ENCODE data around the gene GOLGA7B.

Gene GOLGA7B

GRCh38 chr10:97895915-97896314 is 46.3 kb downstream of the GOLGA7B start:
- no peak for DNase-seq

- DNase-seq, result no peak
These were observed 47.2 kb downstream of the GOLGA7B start for GRCh38 chr10:97896756-97897358.

GRCh38 chr10:97898429-97898828 is 48.8 kb downstream of the GOLGA7B start:
- no peak for DNase-seq

GRCh38 chr10:97901381-97901780 is 51.7 kb downstream of the GOLGA7B start:
- DNase-seq, result no peak

GRCh38 chr10:97903128-97904017 is 53.7 kb downstream of the GOLGA7B start:
- DNase-seq, result no peak

GRCh38 chr10:97904018-97904381 is 54.4 kb downstream of the GOLGA7B start:
- no peak for DNase-seq

GRCh38 chr10:97904576-97904975 is 54.9 kb downstream of the GOLGA7B start:
- DNase-seq, result no peak

GRCh38 chr10:97905276-97905675 is 55.6 kb downstream of the GOLGA7B start:
- DNase-seq, result no peak

GRCh38 chr10:97907211-97907610 is 57.6 kb downstream of the GOLGA7B start:
- no peak for DNase-seq

GRCh38 chr10:97907830-97908229 is 58.2 kb downstream of the GOLGA7B start:
- DNase-seq, result no peak

GRCh38 chr10:97910661-97911060 is 61.0 kb downstream of the GOLGA7B start:
- no peak for DNase-seq

GRCh38 chr10:97911217-97911616 is 61.6 kb downstream of the GOLGA7B start:
- DNase-seq, result no peak

GRCh38 chr10:97913193-97913592 is 63.5 kb downstream of the GOLGA7B start:
- DNase-seq, result no peak

- DNase-seq, result no peak
These were observed 64.0 kb downstream of the GOLGA7B start for GRCh38 chr10:97913614-97914013.

- no peak for DNase-seq
These were observed 64.7 kb downstream of the GOLGA7B start for GRCh38 chr10:97914171-97914836.

GRCh38 chr10:97914837-97915211 is 65.2 kb downstream of the GOLGA7B start:
- DNase-seq, result peak; percentile 45

GRCh38 chr10:97915346-97916131 is 65.9 kb downstream of the GOLGA7B start:
- DNase-seq, result no peak

- no peak for DNase-seq
These were observed 66.9 kb downstream of the GOLGA7B start for GRCh38 chr10:97916586-97916985.

GRCh38 chr10:97919012-97919411 is 69.4 kb downstream of the GOLGA7B start:
- no peak for DNase-seq

- DNase-seq, result no peak
These were observed 71.2 kb downstream of the GOLGA7B start for GRCh38 chr10:97920865-97921264.
